GM10248 (cell line): ENCODE measurements around the gene CD28.
A peak's percentile ranks its signal among the peaks of the same experiment; 100 is the strongest.

Experiments
- CTCF ChIA-PET: fragments of 300-600 bp; sonication (Branson Sonifier 250); formaldehyde crosslinking; extraction: SDS; loops from one replicate; lab custom pipeline; 2021; ENCODE audit warnings: antibody characterized with exemption; lab: Yijun Ruan, JAX
- POLR2A ChIA-PET: fragments of 350-650 bp; sonication (Branson Sonifier 250); formaldehyde crosslinking; extraction: SDS; loops from one replicate; lab custom pipeline; 2020; ENCODE audit warnings: antibody characterized with exemption; lab: Yijun Ruan, JAX
- DNase-seq: peaks from one replicate; pipeline ENCODE4 v3.0.0; 2012; ENCODE audit errors: extremely low spot score
- TF ChIP-seq, protein P1 (sequence below): IDR thresholded peaks from 2 replicates; pipeline ENCODE4 v1.5.1; 2012; ENCODE audit warnings: mild to moderate bottlenecking, low read depth; ENCODE audit errors: extremely low read depth, missing control alignments, control extremely low read depth

The CD28 gene

DNA sequence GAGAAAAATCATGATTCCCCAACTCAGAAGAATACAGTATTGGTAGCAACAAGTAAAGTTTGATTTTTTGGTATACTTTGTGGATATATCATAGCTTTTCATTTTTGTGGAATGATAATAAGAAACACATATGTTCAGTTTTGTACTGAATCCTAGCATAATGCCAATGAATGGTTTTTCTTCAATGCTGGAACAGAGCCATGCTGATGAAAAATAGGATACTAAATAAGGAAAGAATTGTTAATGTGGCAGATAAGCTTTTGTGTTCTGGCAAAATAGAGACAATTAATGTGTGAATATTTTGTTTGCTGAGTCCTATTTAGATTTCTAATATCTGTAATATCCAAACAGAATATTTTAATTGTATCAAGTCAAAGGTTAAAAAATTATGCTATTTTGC lies 21.9 kb downstream of the CD28 start:
- POLR2A ChIA-PET = no interaction called here
- no peak for DNase-seq
- TF ChIP-seq, protein P1, sequence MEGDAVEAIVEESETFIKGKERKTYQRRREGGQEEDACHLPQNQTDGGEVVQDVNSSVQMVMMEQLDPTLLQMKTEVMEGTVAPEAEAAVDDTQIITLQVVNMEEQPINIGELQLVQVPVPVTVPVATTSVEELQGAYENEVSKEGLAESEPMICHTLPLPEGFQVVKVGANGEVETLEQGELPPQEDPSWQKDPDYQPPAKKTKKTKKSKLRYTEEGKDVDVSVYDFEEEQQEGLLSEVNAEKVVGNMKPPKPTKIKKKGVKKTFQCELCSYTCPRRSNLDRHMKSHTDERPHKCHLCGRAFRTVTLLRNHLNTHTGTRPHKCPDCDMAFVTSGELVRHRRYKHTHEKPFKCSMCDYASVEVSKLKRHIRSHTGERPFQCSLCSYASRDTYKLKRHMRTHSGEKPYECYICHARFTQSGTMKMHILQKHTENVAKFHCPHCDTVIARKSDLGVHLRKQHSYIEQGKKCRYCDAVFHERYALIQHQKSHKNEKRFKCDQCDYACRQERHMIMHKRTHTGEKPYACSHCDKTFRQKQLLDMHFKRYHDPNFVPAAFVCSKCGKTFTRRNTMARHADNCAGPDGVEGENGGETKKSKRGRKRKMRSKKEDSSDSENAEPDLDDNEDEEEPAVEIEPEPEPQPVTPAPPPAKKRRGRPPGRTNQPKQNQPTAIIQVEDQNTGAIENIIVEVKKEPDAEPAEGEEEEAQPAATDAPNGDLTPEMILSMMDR = no peak
- CTCF ChIA-PET = interaction anchor here (1.0 kb wide), 1 partner anchor 10 kb away, joined by 3 read pairs; no protein-coding TSS in a partner anchor

DNA sequence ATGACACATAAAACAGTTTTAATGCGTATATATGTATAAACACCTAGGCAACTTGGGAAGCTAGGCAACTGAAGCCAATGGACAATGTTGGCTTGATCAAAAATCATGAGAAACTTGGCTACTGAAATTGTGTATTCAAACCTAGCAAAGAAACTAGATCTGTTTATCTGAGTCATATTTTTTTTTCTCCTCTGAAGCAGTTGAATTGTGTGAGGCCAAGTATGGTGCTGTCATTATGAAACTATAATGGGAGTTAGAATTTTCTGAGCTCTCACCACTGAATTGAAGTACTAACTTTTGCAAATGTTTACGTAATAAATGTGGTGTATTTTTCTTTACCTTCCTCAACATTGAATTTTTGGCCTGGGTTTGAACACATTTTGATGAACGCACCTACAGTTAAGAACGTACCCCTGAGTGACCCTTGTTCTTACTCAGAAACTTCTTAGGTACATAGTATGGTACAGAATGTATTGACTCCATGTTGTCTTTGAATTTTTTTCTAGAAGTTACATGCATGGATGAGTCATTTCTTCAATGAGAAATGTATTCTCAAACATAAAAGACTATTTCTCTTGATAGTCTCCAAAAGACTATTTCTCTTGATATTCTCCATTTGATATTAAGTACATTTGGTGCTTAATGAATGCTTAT lies 23.8 kb downstream of the CD28 start:
- CTCF ChIA-PET = interaction anchor here (0.7 to 2.4 kb wide), 5 partner anchors 10 to 36 kb away, joined by 3 to 10 read pairs (median 3); no protein-coding TSS in a partner anchor
- peak; percentile 44 for DNase-seq

DNA sequence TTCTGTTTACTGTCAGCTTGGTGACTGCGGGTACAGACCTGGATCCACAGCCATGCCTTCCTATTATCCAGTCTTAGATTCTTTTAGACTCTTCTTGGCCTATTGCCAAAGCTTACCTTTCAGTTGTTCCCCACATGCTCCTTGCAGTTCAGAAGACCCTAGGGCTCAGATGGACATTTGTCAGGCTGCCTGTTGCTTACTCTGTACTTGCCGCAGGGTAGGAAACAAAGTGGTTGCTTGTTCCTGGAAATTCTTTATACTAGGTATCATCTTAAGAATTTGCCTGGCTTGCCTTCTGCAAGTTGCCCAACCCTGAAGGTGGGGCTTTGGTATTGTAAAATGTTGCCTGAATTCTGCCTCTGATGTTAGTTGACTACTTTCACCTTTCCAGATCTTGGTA lies 24.4 kb downstream of the CD28 start:
- POLR2A ChIA-PET = no interaction called here
- no peak for DNase-seq
- CTCF ChIA-PET = interaction anchor here (0.7 to 2.4 kb wide), 4 partner anchors 10 to 23 kb away, joined by 3 to 10 read pairs (median 3); no protein-coding TSS in a partner anchor
- TF ChIP-seq, protein P1 = no peak

More for the DNA sequence above, 23.8 kb downstream of the CD28 start:
- POLR2A ChIA-PET = no interaction called here
- TF ChIP-seq, protein P1 = no peak

DNA sequence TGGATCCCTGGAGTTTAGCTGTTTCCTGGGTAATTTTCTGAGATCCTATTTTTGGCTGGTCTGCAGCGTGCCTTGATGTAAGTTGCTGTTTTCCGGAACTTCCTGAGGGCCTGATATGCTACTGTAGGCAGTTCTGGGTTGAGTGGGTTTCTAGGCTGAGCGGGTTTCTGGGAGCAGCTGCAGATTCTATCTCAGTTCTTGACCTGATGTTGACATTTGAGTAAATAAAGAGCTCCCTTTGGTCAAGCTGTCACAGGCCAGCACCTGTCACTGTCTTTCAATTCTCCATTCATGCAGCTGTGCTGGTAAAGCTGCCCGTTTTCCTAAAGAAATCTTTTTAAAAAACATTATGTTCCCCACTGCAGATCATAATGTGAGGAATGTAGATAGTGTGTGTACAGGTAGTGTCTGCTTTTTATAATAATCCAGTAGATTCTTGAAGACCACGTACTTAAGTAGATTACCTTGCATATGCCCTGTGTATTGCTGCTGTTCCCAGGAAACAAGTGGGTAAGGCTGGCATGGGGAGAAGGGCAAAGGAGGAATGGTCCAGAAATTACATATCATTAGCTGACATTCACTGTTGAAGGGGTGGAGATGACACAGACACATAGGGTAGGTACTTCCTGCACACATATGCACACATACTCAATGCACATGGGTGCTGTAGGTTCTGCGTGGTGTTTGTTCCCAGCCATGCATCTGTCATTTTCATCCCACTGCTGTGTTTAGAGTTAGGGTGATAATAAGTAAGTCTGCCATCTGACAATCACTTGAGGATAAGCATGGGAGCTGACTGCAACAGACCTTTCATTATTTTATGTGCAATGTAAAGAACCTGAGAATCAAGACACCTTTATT lies 25.9 kb downstream of the CD28 start:
- DNase-seq = no peak
- ChIA-PET CTCF (interaction anchor here (0.9 to 2.4 kb wide), 8 partner anchors 9 to 126 kb away, joined by 3 to 9 read pairs (median 4); no protein-coding TSS in a partner anchor), POLR2A (no interaction called here)
- TF ChIP-seq, protein P1 = no peak

DNA sequence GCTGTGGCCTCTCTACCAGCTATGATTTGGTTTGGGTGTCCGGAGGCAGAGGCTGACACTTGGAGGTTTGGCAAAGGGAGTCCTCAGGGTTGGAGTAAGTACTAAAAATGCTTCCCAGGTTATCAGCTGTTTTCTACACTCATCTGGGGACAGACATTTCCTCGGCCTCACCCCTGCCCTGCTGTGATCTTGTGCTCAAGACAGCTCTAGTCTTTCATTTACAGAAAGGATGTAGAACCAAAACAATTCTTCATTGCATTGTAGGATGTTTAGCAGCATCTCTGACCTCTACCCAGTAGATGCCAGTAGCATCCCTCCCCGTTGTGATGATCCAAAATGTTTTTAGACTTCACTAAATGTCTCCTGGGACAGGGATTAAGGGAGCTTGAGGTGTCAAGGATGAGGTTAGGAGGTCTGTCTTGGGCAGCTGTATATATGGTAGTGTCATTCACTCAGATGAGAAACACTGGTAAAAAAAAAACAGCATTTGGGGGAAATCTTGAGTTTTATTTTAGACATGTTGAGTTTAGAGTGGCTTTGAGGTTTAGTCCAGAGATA lies 26.6 kb downstream of the CD28 start:
- TF ChIP-seq, protein P1 = no peak
- ChIA-PET CTCF (interaction anchor here (0.9 to 2.4 kb wide), 8 partner anchors 9 to 127 kb away, joined by 3 to 9 read pairs (median 4); no protein-coding TSS in a partner anchor), POLR2A (no interaction called here)
- DNase-seq = no peak

DNA sequence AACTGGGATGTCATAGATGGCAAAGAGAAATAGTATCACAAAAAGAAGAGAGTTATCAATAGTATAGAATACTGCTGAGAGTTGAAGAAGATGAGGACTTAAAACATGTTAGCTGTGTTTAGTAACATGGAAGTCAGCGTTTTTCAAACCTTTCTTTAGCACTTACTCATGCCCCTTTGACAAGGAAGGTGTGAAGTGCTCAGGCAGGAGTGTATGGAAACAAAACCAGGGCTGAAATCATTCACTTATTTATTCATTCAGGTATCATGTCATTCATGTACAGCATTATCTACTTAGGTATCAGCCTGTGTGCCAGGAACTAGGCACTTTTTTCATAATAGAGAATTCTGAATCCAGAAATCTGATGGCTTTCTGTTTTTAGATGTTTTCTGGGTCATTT lies 27.2 kb downstream of the CD28 start:
- TF ChIP-seq, protein P1 = no peak
- ChIA-PET POLR2A (no interaction called here), CTCF (interaction anchor here (1.0 to 2.4 kb wide), 5 partner anchors 8 to 51 kb away, joined by 3 to 9 read pairs (median 7); no protein-coding TSS in a partner anchor)
- no peak for DNase-seq
